Progenitor cell of endocrine pancreas (in vitro differentiated cells): ENCODE measurements around the gene HIBCH. TPM values are rescaled to one million over a fixed set of nuclear protein-coding genes. Genes with fewer than 3 reads are reported as not detected.

Experiments
- DNase-seq: peaks from one replicate; pipeline ENCODE4 v3.0.0; 2021; ENCODE audit warnings: low spot score; ENCODE audit not compliant: unreplicated experiment
- H3K27ac Mint-ChIP-seq: 2 replicates; pipeline ENCODE4 v1.8.0; 2021; ENCODE audit warnings: mild to moderate bottlenecking, moderate library complexity, mixed read lengths
- H3K27me3 Mint-ChIP-seq: 2 replicates; pipeline ENCODE4 v1.8.0; 2021; ENCODE audit warnings: mixed read lengths
- H3K36me3 Mint-ChIP-seq: 2 replicates; pipeline ENCODE4 v1.8.0; 2022; ENCODE audit warnings: mixed read lengths; ENCODE audit not compliant: insufficient read depth
- H3K4me1 Mint-ChIP-seq: 2 replicates; pipeline ENCODE4 v1.8.0; 2021; ENCODE audit warnings: low read depth, mixed read lengths
- H3K4me3 Mint-ChIP-seq: 2 replicates; pipeline ENCODE4 v1.8.0; 2021; ENCODE audit warnings: low read depth, mild to moderate bottlenecking, moderate library complexity, mixed read lengths
- H3K9me3 Mint-ChIP-seq: 2 replicates; pipeline ENCODE4 v1.8.0; 2021; ENCODE audit warnings: low read depth, mixed read lengths
- CTCF ChIP-seq: fragments of 200-600 bp; sonication (generic); IDR thresholded peaks from one replicate; pipeline ENCODE4 v1.5.0; 2021; ENCODE audit warnings: antibody characterized with exemption, mild to moderate bottlenecking; ENCODE audit not compliant: unreplicated experiment
- total RNA-seq: library from RNA; stranded (reverse); gene quantifications from 2 replicates; pipeline ENCODE4 v1.2.1, GENCODE V29; 2021

The HIBCH gene
- total RNA-seq, 1 donor from 2014 or later = 49.5 TPM

GRCh38 chr2:190221429-190221828 lies 98.2 kb downstream of the HIBCH start:
- Mint-ChIP-seq H3K27me3 (no peaks in the 10 kb centered on the region), H3K36me3 (peaks cover 46% of the 10 kb centered on the region), H3K27ac (no peak overlapping the region), H3K4me3 (no peak overlapping the region), H3K4me1 (peaks cover 2% of the 10 kb centered on the region), H3K9me3 (peaks cover 24% of the 10 kb centered on the region)
- no peak for TF ChIP-seq CTCF
- no peak for DNase-seq

GRCh38 chr2:190219186-190219585 lies 100.4 kb downstream of the HIBCH start:
- DNase-seq = no peak
- TF ChIP-seq CTCF = no peak
- peaks cover 27% of the 10 kb centered on the region for H3K36me3 Mint-ChIP-seq
- H3K27me3 Mint-ChIP-seq = no peaks in the 10 kb centered on the region
- H3K4me1 Mint-ChIP-seq = peaks cover 2% of the 10 kb centered on the region
- H3K27ac Mint-ChIP-seq = no peak overlapping the region
- H3K9me3 Mint-ChIP-seq = peaks cover 8% of the 10 kb centered on the region
- H3K4me3 Mint-ChIP-seq = no peak overlapping the region

- Mint-ChIP-seq H3K4me1 (peaks cover 6% of the 10 kb centered on the region), H3K9me3 (no peaks in the 10 kb centered on the region), H3K27me3 (no peaks in the 10 kb centered on the region), H3K36me3 (peaks cover 15% of the 10 kb centered on the region), H3K4me3 (no peak overlapping the region), H3K27ac (no peak overlapping the region)
- no peak for DNase-seq
- no peak for TF ChIP-seq CTCF
Observed at GRCh38 chr2:190217616-190218015, 102.0 kb downstream of the HIBCH start.

GRCh38 chr2:190216829-190217228 lies 102.8 kb downstream of the HIBCH start:
- H3K27me3 Mint-ChIP-seq = no peaks in the 10 kb centered on the region
- no peak overlapping the region for H3K4me3 Mint-ChIP-seq
- TF ChIP-seq CTCF = no peak
- H3K36me3 Mint-ChIP-seq = peaks cover 8% of the 10 kb centered on the region
- H3K4me1 Mint-ChIP-seq = peaks cover 6% of the 10 kb centered on the region
- H3K9me3 Mint-ChIP-seq = no peaks in the 10 kb centered on the region
- no peak overlapping the region for H3K27ac Mint-ChIP-seq
- DNase-seq = no peak

- Mint-ChIP-seq H3K9me3 (no peaks in the 10 kb centered on the region), H3K4me1 (peaks cover 6% of the 10 kb centered on the region), H3K36me3 (peaks cover 5% of the 10 kb centered on the region), H3K4me3 (no peak overlapping the region), H3K27me3 (no peaks in the 10 kb centered on the region), H3K27ac (no peak overlapping the region)
- no peak for TF ChIP-seq CTCF
- DNase-seq = no peak
Observed at GRCh38 chr2:190215620-190216019, 104.0 kb downstream of the HIBCH start.
